GM12875 (cell line): Measurements from ENCODE around the gene TEX261.

Experiments
- H3K4me3 ChIP-seq: one replicate; pipeline ENCODE4 v1.5.1; 2011; ENCODE audit warnings: low read depth, low read length, control low read depth
- CTCF ChIP-seq: IDR thresholded peaks from 2 replicates; pipeline ENCODE4 v1.5.1; 2011; ENCODE audit warnings: low read depth, mild to moderate bottlenecking, control low read depth, inconsistent platforms, low read length, moderate library complexity, borderline replicate concordance; ENCODE audit not compliant: insufficient read depth

The TEX261 gene

GRCh38 chr2:70938586-70938950, 56.1 kb downstream of the TEX261 start:
- TF ChIP-seq CTCF: no peak
- H3K4me3 ChIP-seq: no peak overlapping the region

- no peak for TF ChIP-seq CTCF
- no peak overlapping the region for H3K4me3 ChIP-seq
Measured at GRCh38 chr2:70937866-70938585, 56.6 kb downstream of the TEX261 start.

- H3K4me3 ChIP-seq: no peak overlapping the region
- TF ChIP-seq CTCF: no peak
Measured at GRCh38 chr2:70936979-70937811, 57.5 kb downstream of the TEX261 start.

GRCh38 chr2:70936165-70936978, 58.3 kb downstream of the TEX261 start:
- no peak overlapping the region for H3K4me3 ChIP-seq
- no peak for TF ChIP-seq CTCF
